Trophoblast cell (in vitro differentiated cells and primary cell): ENCODE data around the gene ARID3A. TPM values are rescaled to one million over a fixed set of nuclear protein-coding genes. Genes with fewer than 3 reads are reported as not detected.
"Not testable (repeated sequence)": the region's sequence is repeated elsewhere in the genome, so short reads cannot be mapped to it uniquely, and the experiment has no call there.

Experiments
- DNase-seq, 2 donors: peaks; one replicate each; pipeline ENCODE4 v3.0.0-alpha.2; 2016
- H2AFZ ChIP-seq: 2 replicates; pipeline ENCODE4 v1.6.1; 2013; ENCODE audit warnings: low read length, moderate library complexity, mild to moderate bottlenecking; ENCODE audit not compliant: insufficient read depth, poor library complexity
- H2AK5ac ChIP-seq: 2 replicates; pipeline ENCODE4 v1.6.1; 2013; ENCODE audit warnings: mild to moderate bottlenecking, low read length
- H2BK120ac ChIP-seq: 2 replicates; pipeline ENCODE4 v1.6.1; 2013; ENCODE audit warnings: low read length, mild to moderate bottlenecking, moderate library complexity; ENCODE audit not compliant: insufficient read depth, poor library complexity
- H2BK12ac ChIP-seq: 2 replicates; pipeline ENCODE4 v1.6.1; 2013; ENCODE audit warnings: mild to moderate bottlenecking, low read length, moderate library complexity
- H2BK5ac ChIP-seq: 2 replicates; pipeline ENCODE4 v1.6.1; 2013; ENCODE audit warnings: low read length, low read depth, moderate library complexity, mild to moderate bottlenecking; ENCODE audit not compliant: poor library complexity
- H3K14ac ChIP-seq: 2 replicates; pipeline ENCODE4 v1.6.1; 2013; ENCODE audit warnings: mild to moderate bottlenecking, low read length
- H3K18ac ChIP-seq: 2 replicates; pipeline ENCODE4 v1.6.1; 2013; ENCODE audit warnings: mild to moderate bottlenecking, low read length
- H3K23ac ChIP-seq: 2 replicates; pipeline ENCODE4 v1.6.1; 2013; ENCODE audit warnings: low read length
- H3K27ac ChIP-seq: 2 replicates; pipeline ENCODE4 v1.5.1; 2013; ENCODE audit warnings: low read depth, mild to moderate bottlenecking, inconsistent platforms, low read length, moderate library complexity
- H3K27me3 ChIP-seq: 2 replicates; pipeline ENCODE4 v1.6.1; 2013; ENCODE audit warnings: inconsistent platforms, mild to moderate bottlenecking, low read length, moderate library complexity; ENCODE audit not compliant: insufficient read depth
- H3K36me3 ChIP-seq, 2 experiments: 1 replicate in 1 of 2; 2 replicates in 1 of 2; pipeline ENCODE4 v1.6.1; 2013; ENCODE audit warnings: low read length in 2 of 2, mild to moderate bottlenecking in 2 of 2, moderate library complexity in 1 of 2; ENCODE audit not compliant: insufficient read depth in 2 of 2, control insufficient read depth in 1 of 2
- H3K4ac ChIP-seq: 2 replicates; pipeline ENCODE4 v1.6.1; 2013; ENCODE audit warnings: low read depth, mild to moderate bottlenecking, low read length, moderate library complexity
- H3K4me1 ChIP-seq, 2 experiments: 1 replicate in 1 of 2; 2 replicates in 1 of 2; pipeline ENCODE4 v1.6.1; 2013; ENCODE audit warnings: low read length in 2 of 2, mild to moderate bottlenecking in 2 of 2, moderate library complexity in 1 of 2; ENCODE audit not compliant: insufficient read depth in 2 of 2, control insufficient read depth in 1 of 2
- H3K4me2 ChIP-seq: 2 replicates; pipeline ENCODE4 v1.6.1; 2013; ENCODE audit warnings: inconsistent platforms, mild to moderate bottlenecking, low read length, moderate library complexity
- H3K4me3 ChIP-seq: 2 replicates; pipeline ENCODE4 v1.5.1; 2013; ENCODE audit warnings: mild to moderate bottlenecking, low read depth, low read length, inconsistent platforms
- H3K79me1 ChIP-seq: one replicate; pipeline ENCODE4 v1.6.1; 2013; ENCODE audit warnings: low read length
- H3K79me2 ChIP-seq: 2 replicates; pipeline ENCODE4 v1.6.1; 2013; ENCODE audit warnings: low read length, mild to moderate bottlenecking; ENCODE audit not compliant: control insufficient read depth, insufficient read depth, poor library complexity
- H3K9ac ChIP-seq: 2 replicates; pipeline ENCODE4 v1.6.1; 2013; ENCODE audit warnings: mild to moderate bottlenecking, low read length
- H3K9me3 ChIP-seq: 2 replicates; pipeline ENCODE4 v1.6.1; 2013; ENCODE audit warnings: low read depth, mild to moderate bottlenecking, control low read depth, inconsistent platforms, low read length; ENCODE audit not compliant: insufficient read depth
- H4K12ac ChIP-seq: 2 replicates; pipeline ENCODE4 v1.6.1; 2013; ENCODE audit warnings: low read depth, mild to moderate bottlenecking, low read length, moderate library complexity
- H4K8ac ChIP-seq: 2 replicates; pipeline ENCODE4 v1.6.1; 2013; ENCODE audit warnings: low read depth, mild to moderate bottlenecking, low read length, moderate library complexity
- H4K91ac ChIP-seq: one replicate; pipeline ENCODE4 v1.6.1; 2013; ENCODE audit warnings: low read depth, mild to moderate bottlenecking, low read length, moderate library complexity
- WGBS: extraction: QIAGEN DNeasy Blood & Tissue Kit; methylation state at CpG from one replicate; pipeline ENCODE4 v1.1.7; 2013; ENCODE audit warnings: missing lambda C conversion rate; ENCODE audit not compliant: insufficient read length, insufficient coverage; ENCODE audit errors: extremely low coverage; 5-methylcytosine and 5-hydroxymethylcytosine counted together
- polyA plus RNA-seq: library from polyadenylated mRNA; stranded (reverse); fragments of 200-250 nt; gene quantifications from 2 replicates; pipeline ENCODE4 v1.2.3, GENCODE V29; 2013

Gene ARID3A, protein sequence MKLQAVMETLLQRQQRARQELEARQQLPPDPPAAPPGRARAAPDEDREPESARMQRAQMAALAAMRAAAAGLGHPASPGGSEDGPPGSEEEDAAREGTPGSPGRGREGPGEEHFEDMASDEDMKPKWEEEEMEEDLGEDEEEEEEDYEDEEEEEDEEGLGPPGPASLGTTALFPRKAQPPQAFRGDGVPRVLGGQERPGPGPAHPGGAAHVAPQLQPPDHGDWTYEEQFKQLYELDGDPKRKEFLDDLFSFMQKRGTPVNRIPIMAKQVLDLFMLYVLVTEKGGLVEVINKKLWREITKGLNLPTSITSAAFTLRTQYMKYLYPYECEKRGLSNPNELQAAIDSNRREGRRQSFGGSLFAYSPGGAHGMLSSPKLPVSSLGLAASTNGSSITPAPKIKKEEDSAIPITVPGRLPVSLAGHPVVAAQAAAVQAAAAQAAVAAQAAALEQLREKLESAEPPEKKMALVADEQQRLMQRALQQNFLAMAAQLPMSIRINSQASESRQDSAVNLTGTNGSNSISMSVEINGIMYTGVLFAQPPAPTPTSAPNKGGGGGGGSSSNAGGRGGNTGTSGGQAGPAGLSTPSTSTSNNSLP
- polyA plus RNA-seq = 445 and 449 TPM in 2 replicates

DNA sequence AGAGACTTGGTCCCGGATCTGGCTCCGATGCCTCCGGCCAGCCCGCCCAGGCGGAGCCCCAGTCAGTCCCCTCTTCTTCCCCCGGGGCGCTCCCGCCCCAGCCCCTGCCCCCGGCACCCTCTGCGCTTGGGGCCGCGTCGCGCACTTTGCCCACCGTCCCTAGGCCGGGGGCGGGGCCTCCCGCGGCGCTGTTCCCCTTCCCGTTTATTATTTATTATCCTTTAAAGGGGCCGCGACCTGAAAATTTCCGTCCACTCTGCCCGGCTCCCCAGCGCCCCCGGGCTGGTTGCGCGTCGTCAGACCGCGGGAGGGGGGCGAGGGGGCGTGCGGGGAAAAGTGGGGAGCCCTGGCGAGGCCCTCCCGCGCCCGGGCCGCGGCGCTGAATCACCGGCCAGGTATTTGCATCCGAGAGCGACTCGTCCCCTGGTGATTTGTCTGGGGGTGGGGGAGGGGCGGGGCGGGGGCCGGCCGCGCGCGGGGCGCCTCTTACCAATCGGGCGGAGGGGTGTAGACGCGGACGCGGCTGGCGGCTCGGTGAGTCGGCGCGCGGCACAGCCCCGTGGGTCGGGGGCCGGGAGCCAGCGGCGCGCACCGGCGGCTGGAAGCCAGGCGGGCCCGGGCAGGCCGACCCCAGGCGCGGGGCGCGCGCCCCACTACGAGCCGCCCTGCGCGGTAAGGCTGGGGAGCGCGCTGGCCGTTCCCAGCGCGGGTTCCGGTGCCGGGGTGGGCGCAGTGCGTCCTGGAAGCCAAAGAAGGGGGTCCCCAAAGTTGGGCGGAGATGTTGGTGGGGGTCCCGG is at the start of gene ARID3A:
ARID3A (plus strand) TSS at position 510 of the 797 bp plus-strand sequence. CDS start 3,494 bp downstream, outside the sequence.
- Histone ChIP-seq H3K9me3 (peaks cover 2% of the 10 kb centered on the region), H3K4me3 (peak within 1 kb of the TSS; percentile 98), H2BK12ac (peak within 1 kb of the TSS; percentile 76), H3K4me1 (peaks cover 24 to 32% of the 10 kb centered on the region in 2 experiments), H3K27me3 (peaks cover 4% of the 10 kb centered on the region), H3K4ac (peak within 1 kb of the TSS; percentile 100), H2AFZ (peak within 1 kb of the TSS; percentile 85), H4K8ac (peak within 1 kb of the TSS; percentile 94), H2BK5ac (peak within 1 kb of the TSS; percentile 100), H4K12ac (peak within 1 kb of the TSS; percentile 95), H3K9ac (peak within 1 kb of the TSS; percentile 100), H2BK120ac (peak within 1 kb of the TSS; percentile 100), H3K36me3 (peaks cover 19 to 21% of the 10 kb centered on the region in 2 experiments), H3K79me1 (peaks cover 53% of the 10 kb centered on the region), H3K23ac (no peak within 1 kb of the TSS), H3K4me2 (peak within 1 kb of the TSS; percentile 87), H2AK5ac (peak within 1 kb of the TSS; percentile 97), H4K91ac (peak within 1 kb of the TSS; percentile 100), H3K18ac (peak within 1 kb of the TSS; percentile 98), H3K79me2 (peaks cover 38% of the 10 kb centered on the region), H3K27ac (peak within 1 kb of the TSS; percentile 98), H3K14ac (peak within 1 kb of the TSS; percentile 100)
- no CpG with 5 or more reads among the region's 97 CpGs for WGBS
- peak; percentile 55 to 84 for DNase-seq

DNA sequence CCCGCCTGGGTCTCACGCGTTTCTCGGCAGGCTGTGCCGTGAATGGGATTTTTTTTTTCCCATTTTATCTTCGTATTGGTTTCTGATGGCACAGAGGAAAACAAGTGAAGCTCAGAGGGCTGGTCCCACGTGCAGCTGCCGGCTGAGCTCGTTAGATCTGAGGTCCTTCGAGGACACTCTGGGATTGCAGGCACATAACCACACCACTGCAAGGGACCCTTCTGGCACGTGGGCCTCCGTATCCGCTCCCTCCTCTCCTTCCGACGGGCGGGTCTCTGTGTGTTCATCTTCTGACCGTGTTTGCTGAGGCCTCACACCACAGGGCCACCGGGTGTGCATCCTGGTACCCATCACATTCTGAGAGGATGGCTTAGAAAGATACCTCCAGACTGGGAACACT is 49.7 kb upstream of the ARID3A start:
- Histone ChIP-seq H3K4me3 (no peak overlapping the region), H2BK12ac (no peak overlapping the region), H3K4ac (no peak overlapping the region), H3K27me3 (no peaks in the 10 kb centered on the region), H2AK5ac (no peak overlapping the region), H4K8ac (no peak overlapping the region), H3K9me3 (no peaks in the 10 kb centered on the region), H4K12ac (no peak overlapping the region), H3K4me2 (no peak overlapping the region), H3K27ac (no peak overlapping the region), H2BK5ac (no peak overlapping the region), H3K4me1 (no peaks in the 10 kb centered on the region), H3K79me2 (no peaks in the 10 kb centered on the region), H3K9ac (no peak overlapping the region), H3K36me3 (peaks cover 52 to 57% of the 10 kb centered on the region in 2 experiments), H2AFZ (no peak overlapping the region), H4K91ac (no peak overlapping the region), H3K79me1 (no peaks in the 10 kb centered on the region), H3K18ac (no peak overlapping the region), H2BK120ac (no peak overlapping the region), H3K14ac (no peak overlapping the region), H3K23ac (no peak overlapping the region)
- WGBS = no CpG with 5 or more reads among the region's 18 CpGs
- DNase-seq = no peak

DNA sequence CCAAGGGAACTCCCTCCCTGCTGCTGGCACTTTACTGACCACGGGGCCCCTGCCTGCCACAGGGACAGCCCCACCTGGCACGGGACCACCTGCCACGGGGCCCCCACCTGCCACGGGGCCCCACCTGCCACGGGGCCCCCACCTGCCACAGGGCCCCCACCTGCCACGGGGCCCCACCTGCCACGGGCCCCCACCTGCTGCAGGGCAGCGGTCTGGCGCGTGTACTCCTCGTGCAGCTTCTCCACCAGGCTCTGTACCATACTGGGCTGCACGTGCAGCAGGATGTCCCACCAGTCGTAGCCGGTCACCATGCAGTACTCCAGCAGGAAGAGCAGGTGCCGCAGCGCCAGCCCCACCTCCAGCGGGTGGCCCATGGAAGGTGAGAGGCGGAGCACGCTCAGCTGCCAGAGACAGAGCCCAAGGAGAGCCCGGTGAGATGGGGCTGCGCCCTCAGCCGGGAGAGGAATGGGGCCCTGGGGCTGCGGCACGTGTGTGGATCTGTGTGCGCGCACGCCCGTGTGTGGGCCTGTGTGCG is 49.0 kb upstream of the ARID3A start:
- H3K4me1 ChIP-seq = no peaks in the 10 kb centered on the region

DNA sequence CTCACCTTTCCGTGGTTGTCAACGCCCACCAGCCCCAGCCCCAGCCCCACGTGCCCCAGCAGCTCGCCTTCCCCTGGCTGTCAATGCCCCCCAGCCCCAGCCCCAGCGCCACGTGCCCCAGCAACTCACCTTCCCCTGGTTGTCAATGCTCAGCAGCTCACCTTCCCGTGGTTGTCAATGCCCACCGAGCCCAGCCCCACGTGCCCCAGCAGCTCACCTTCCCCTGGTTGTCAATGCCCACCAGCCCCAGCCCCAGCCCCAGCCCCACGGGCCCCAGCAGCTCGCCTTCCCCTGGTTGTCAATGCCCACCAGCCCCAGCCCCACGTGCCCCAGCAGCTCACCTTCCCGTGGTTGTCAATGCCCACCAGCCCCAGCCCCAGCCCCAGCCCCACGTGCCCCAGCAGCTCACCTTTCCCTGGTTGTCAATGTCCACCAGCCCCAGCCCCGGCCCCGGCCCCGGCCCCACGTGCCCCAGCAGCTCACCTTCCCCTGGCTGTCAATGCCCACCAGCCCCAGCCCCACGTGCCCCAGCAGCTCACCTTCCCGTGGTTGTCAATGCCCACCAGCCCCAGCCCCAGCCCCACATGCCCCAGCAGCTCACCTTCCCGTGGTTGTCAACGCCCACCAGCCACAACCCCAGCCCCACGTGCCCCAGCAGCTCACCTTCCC is 47.7 kb upstream of the ARID3A start:
- H4K8ac ChIP-seq, DNase-seq, H3K4ac ChIP-seq, H3K23ac ChIP-seq, H3K4me1 ChIP-seq, H3K79me1 ChIP-seq, H2BK12ac ChIP-seq, H3K14ac ChIP-seq, H4K12ac ChIP-seq, H3K27me3 ChIP-seq, H3K9me3 ChIP-seq, H2BK5ac ChIP-seq, H2AK5ac ChIP-seq, H2BK120ac ChIP-seq, H3K4me2 ChIP-seq, H3K18ac ChIP-seq, H4K91ac ChIP-seq, H3K79me2 ChIP-seq, H3K9ac ChIP-seq, H3K4me3 ChIP-seq, H3K27ac ChIP-seq, H2AFZ ChIP-seq: not testable (repeated sequence)
- H3K36me3 ChIP-seq = peaks cover 63 to 73% of the 10 kb centered on the region in 2 experiments
- WGBS = no CpG with 5 or more reads among the region's 23 CpGs

More for the DNA sequence above, 49.0 kb upstream of the ARID3A start:
- Histone ChIP-seq H3K9me3 (peaks cover 4% of the 10 kb centered on the region), H3K23ac (no peak overlapping the region), H2BK12ac (no peak overlapping the region), H4K91ac (no peak overlapping the region), H3K14ac (no peak overlapping the region), H3K9ac (no peak overlapping the region), H3K4me3 (no peak overlapping the region), H3K79me1 (no peaks in the 10 kb centered on the region), H3K4ac (no peak overlapping the region), H2BK5ac (no peak overlapping the region), H3K27me3 (no peaks in the 10 kb centered on the region), H3K4me2 (peak overlapping the region; percentile 1), H3K79me2 (no peaks in the 10 kb centered on the region), H4K12ac (no peak overlapping the region), H2AK5ac (no peak overlapping the region), H3K27ac (no peak overlapping the region), H3K36me3 (peaks cover 55 to 60% of the 10 kb centered on the region in 2 experiments), H2BK120ac (no peak overlapping the region), H4K8ac (no peak overlapping the region), H3K18ac (no peak overlapping the region), H2AFZ (no peak overlapping the region)
- WGBS = no CpG with 5 or more reads among the region's 29 CpGs
- no peak for DNase-seq
